Measurements from ENCODE around the gene TCF23.

DNA sequence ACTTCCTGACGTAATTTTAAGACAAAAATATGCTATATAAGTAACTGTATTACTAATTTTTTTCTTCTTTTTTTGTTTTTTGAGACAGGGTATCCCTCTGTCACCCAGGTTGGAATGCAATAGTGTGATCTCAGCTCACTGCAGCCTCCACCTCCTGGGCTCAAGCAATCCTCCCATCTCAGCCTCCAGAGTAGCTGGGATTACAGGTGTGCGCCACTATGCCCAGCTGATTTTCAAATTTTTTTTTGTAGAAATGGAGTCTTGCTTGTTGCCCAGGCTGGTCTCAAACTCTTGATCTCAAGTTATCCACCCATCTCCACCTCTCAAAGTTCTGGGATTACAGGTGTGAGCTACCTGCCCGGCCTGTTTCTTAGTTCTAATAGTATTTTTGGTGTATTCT lies 29.7 kb downstream of the TCF23 start:
- TF ChIP-seq POLR2A (IDR thresholded peaks at IDR 0.05; ENCODE audit: low read depth, low read length) (no peak), POLR2AphosphoS5 (IDR thresholded peaks at IDR 0.05; ENCODE audit: low read depth, low read length) (no peak), TAF1 (IDR thresholded peaks at IDR 0.05; ENCODE audit: low read depth, low read length) (no peak), SPI1 (IDR thresholded peaks at IDR 0.05; ENCODE audit: low read depth, low read length) (no peak), POU2F2 (IDR thresholded peaks at IDR 0.05; ENCODE audit: low read depth, low read length) (no peak)

Data from GM12891 (cell line).